ENCODE data around the gene NFATC2.
"Not testable (repeated sequence)": the region's sequence is repeated elsewhere in the genome, so short reads cannot be mapped to it uniquely, and the experiment has no call there.

NFATC2 gene

GRCh38 chr20:51346686-51347485 lies 195.6 kb downstream of the NFATC2 start:
- DNase-seq, result no peak

GRCh38 chr20:51345601-51346101 lies 196.9 kb downstream of the NFATC2 start:
- DNase-seq, result no peak

GRCh38 chr20:51343802-51344201 lies 198.7 kb downstream of the NFATC2 start:
- DNase-seq, result not testable (repeated sequence)

GRCh38 chr20:51342510-51343236 lies 199.8 kb downstream of the NFATC2 start:
- DNase-seq, result no peak

GRCh38 chr20:51341581-51341980 lies 200.9 kb downstream of the NFATC2 start:
- no peak for DNase-seq

GRCh38 chr20:51340451-51340840 lies 202.1 kb downstream of the NFATC2 start:
- DNase-seq, result no peak

- DNase-seq, result no peak
Observed at GRCh38 chr20:51339721-51340450, 202.6 kb downstream of the NFATC2 start.

- DNase-seq, result no peak
Observed at GRCh38 chr20:51338692-51339440, 203.7 kb downstream of the NFATC2 start.

GRCh38 chr20:51337126-51337805 lies 205.3 kb downstream of the NFATC2 start:
- DNase-seq, result no peak

Data from activated gamma-delta T cell (primary cell).